Pancreas (tissue), 10 donors: Measurements from ENCODE around the gene TCF25. TPM values are rescaled to one million over a fixed set of nuclear protein-coding genes. Genes with fewer than 3 reads are reported as not detected.
"Not testable (repeated sequence)": the region's sequence is repeated elsewhere in the genome, so short reads cannot be mapped to it uniquely, and the experiment has no call there.

ENCODE experiments used
- ATAC-seq, 4 donors: fragments of 200-7000 bp; cut with Tn5 transposase; one replicate each; pipeline versions ENCODE4 v1.8.0 to v1.9.1; 2020; ENCODE audit warnings: mild to moderate bottlenecking in 4 of 4, moderate library complexity in 4 of 4
- DNase-seq, 6 donors: peaks; one replicate each; pipeline ENCODE4 v3.0.0-alpha.2; 2020
- FAIRE-seq: peaks from 2 replicates; lab custom pipeline; 2012; peaks lifted over from hg19 to GRCh38; lab: Jason Lieb, UNC
- H3K27ac ChIP-seq, 4 donors: fragments of 200-600 bp; sonication (generic); 1 replicate in 3 of 4; 2 replicates in 1 of 4; pipeline versions ENCODE4 v1.5.0 to v1.8.0; 2020
- H3K27me3 ChIP-seq, 4 donors: fragments of 200-600 bp; one replicate each; pipeline ENCODE4 v1.8.0; 2021
- H3K36me3 ChIP-seq, 3 donors: fragments of 200-600 bp; sonication (generic) in 1 of 3; one replicate each; pipeline versions ENCODE4 v1.5.0 to v1.8.0; 2020 to 2021
- H3K4me1 ChIP-seq, 3 donors: fragments of 200-600 bp; one replicate each; pipeline ENCODE4 v1.8.0; 2021
- H3K4me3 ChIP-seq, 4 donors: fragments of 200-600 bp; sonication (generic) in 2 of 4; one replicate each; pipeline versions ENCODE4 v1.5.0 to v1.8.0; 2020 to 2021
- H3K9me3 ChIP-seq, 4 donors: fragments of 200-600 bp; one replicate each; pipeline ENCODE4 v1.8.0; 2021
- CTCF ChIP-seq, 4 donors: fragments of 200-600 bp; sonication (generic) in 3 of 4; IDR thresholded peaks; one replicate each; pipeline versions ENCODE4 v1.5.0 to v1.8.0; 2021; ENCODE audit warnings: antibody characterized with exemption in 4 of 4
- WGBS, 2 donors: extraction: QIAGEN DNeasy Blood & Tissue Kit; methylation state at CpG; one replicate each; pipeline ENCODE4 v1.1.7; 2013; 5-methylcytosine and 5-hydroxymethylcytosine counted together
- intact Hi-C, 3 donors: fragments of 100-400 bp; cut with DNase I; formaldehyde crosslinking; loops; one replicate each; pipeline versions ENCODE4 v1.11.1 to v1.14.2; 2022
- polyA plus RNA-seq, 2 donors: library from polyadenylated mRNA; stranded (reverse); fragments of 200-250 nt; gene quantifications; one replicate each; pipeline ENCODE4 v1.2.3, GENCODE V29; 2013
- total RNA-seq, 6 donors: library from RNA; stranded (reverse); fragmentation: NEBNext Ultra II Directional in 4 of 6; extraction: Animal tissue kit (Norgen Biotek cat#: 25700) in 4 of 6; gene quantifications; one replicate each; pipeline versions ENCODE4 v1.2.1 to v1.2.4, GENCODE V29; 2021 to 2023
- donor health status: healthy with polysubstance abuse.
- donor health status: DM: no; HTN: no; CAD: no; lungs with moderate emphysema.
- donor health status: DM: no; HTN: no; CAD: no.
- donor health status: control.
- donor health status: control.
- donor health status: Bipolar disorder and iron deficiency.
- donor health status: DM: yes; HTN: yes; CAD: no.
- donor health status: DM: no; HTN: no; CAD: no.
- donor health status: DM: no; HTN: no; CAD: no.
- donor health status: DM: yes; HTN: yes; CAD: no.

The TCF25 gene
- total and polyA plus RNA-seq, 8 donors: 81.0 to 250 (median 111) TPM

DNA sequence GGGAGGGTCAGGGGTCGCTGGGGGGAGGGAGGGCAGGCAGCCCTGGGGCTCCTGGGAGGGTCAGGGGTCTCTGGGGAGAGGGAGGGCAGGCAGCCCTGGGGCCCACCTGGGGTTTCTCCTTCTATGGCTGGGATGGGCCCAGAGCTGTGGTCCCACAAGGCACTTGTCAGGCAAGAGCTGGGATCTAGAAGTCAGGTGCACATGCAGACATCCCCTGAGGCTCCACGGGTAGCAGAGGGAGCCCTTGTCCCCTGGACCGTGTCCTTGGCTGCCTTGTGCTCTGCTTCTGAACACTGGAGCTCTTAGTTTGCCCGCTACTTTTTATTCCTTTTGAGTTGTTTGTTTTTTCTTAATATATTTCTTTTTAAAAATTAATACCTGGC, 51.5 kb downstream of the TCF25 start:
- H3K4me3 ChIP-seq: no peak overlapping the region
- ATAC-seq: no peak
- H3K27me3 ChIP-seq: peaks cover 0 to 12% (median 1%) of the 10 kb centered on the region in 4 donors
- no peak for DNase-seq
- TF ChIP-seq CTCF (IDR thresholded peaks at IDR 0.05): no peak
- 22% methylated on average over 4 of the region's 4 CpGs for WGBS, 2 donors
- H3K4me1 ChIP-seq: peaks cover 4 to 16% (median 14%) of the 10 kb centered on the region in 3 donors
- no peaks in the 10 kb centered on the region for H3K36me3 ChIP-seq
- H3K27ac ChIP-seq: no peak overlapping the region
- no peak for FAIRE-seq
- intact Hi-C loops: no loop called here
- no peaks in the 10 kb centered on the region for H3K9me3 ChIP-seq

GRCh38 chr16:89925596-89926079, 52.2 kb downstream of the TCF25 start:
- Histone ChIP-seq H3K27ac (no peak overlapping the region), H3K36me3 (no peaks in the 10 kb centered on the region), H3K4me1 (peaks cover 4 to 16% (median 14%) of the 10 kb centered on the region in 3 donors), H3K27me3 (peaks cover 0 to 12% (median 1%) of the 10 kb centered on the region in 4 donors), H3K9me3 (no peaks in the 10 kb centered on the region), H3K4me3 (peak overlapping the region; percentile 16 to 50 (median 42))
- intact Hi-C loops: no loop called here
- 2% methylated on average over 20 to 42 of the region's 42 CpGs for WGBS, 2 donors
- no peak for DNase-seq
- ATAC-seq: peak in 2 of 4 donors; percentile 5 to 26
- FAIRE-seq: no peak
- TF ChIP-seq CTCF (IDR thresholded peaks at IDR 0.05): no peak

GRCh38 chr16:89931305-89931896, 58.0 kb downstream of the TCF25 start:
- Histone ChIP-seq H3K4me1 (no peaks in the 10 kb centered on the region), H3K36me3 (no peaks in the 10 kb centered on the region), H3K9me3 (no peaks in the 10 kb centered on the region), H3K27me3 (no peaks in the 10 kb centered on the region), H3K27ac (no peak overlapping the region), H3K4me3 (no peak overlapping the region)
- WGBS, 2 donors: 68 to 78% methylated on average over 16 of the region's 16 CpGs
- TF ChIP-seq CTCF (IDR thresholded peaks at IDR 0.05): no peak
- no peak for ATAC-seq
- DNase-seq: no peak
- intact Hi-C loops: no loop called here
- no peak for FAIRE-seq

DNA sequence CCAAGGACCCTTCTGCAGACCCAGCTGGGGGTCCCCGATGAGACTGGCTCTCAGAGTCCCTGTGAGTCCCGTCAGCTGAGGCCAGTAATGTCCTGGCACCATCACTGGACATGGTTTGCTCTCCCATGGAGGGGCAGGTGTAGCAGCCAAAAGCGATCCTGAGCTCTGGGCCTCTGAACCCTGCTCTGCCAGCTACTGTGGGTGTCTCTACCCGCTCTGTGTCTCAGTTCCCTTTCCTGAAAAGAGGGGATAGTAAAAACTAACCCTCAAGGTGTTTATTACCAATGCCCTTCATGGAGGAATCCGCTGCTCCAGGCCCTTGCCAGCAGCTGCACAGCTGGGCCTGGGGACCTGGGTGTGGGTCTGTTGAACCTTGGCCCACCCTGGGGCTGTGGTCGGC, 58.6 kb downstream of the TCF25 start:
- Histone ChIP-seq H3K4me3 (no peak overlapping the region), H3K4me1 (no peaks in the 10 kb centered on the region), H3K27ac (no peak overlapping the region), H3K27me3 (no peaks in the 10 kb centered on the region), H3K36me3 (no peaks in the 10 kb centered on the region), H3K9me3 (no peaks in the 10 kb centered on the region)
- 71 to 90% methylated on average over 6 of the region's 6 CpGs for WGBS, 2 donors
- no peak for ATAC-seq
- intact Hi-C loops: no loop called here
- no peak for TF ChIP-seq CTCF (IDR thresholded peaks at IDR 0.05)
- DNase-seq: peak in 1 of 6 donors; percentile 45
- FAIRE-seq: no peak

- H3K27ac ChIP-seq, H3K4me1 ChIP-seq, H3K4me3 ChIP-seq, intact Hi-C loops, FAIRE-seq, ATAC-seq, H3K27me3 ChIP-seq, H3K36me3 ChIP-seq, H3K9me3 ChIP-seq: not testable (repeated sequence)
- 89 to 93% methylated on average over 21 to 29 of the region's 29 CpGs for WGBS, 2 donors
- peak in 1 of 6 donors; percentile 56 for DNase-seq
Observed at GRCh38 chr16:89934019-89934418, 60.6 kb downstream of the TCF25 start.
